Measurements from ENCODE around the gene MEIOB. TPM values are rescaled to one million over a fixed set of nuclear protein-coding genes. Genes with fewer than 3 reads are reported as not detected.

Gene MEIOB
- total RNA-seq, 1 donor = 0.09 TPM

- TF ChIP-seq CTCF (IDR thresholded peaks at IDR 0.05; ENCODE audit: insufficient read depth, low read length) = no peak
- no peak overlapping the region for H3K4me3 ChIP-seq (ENCODE audit: low read depth, low read length)
- DNase-seq (ENCODE audit: low read depth) = no peak
Measured at GRCh38 chr16:1794908-1795666, 76.9 kb downstream of the MEIOB start.

GRCh38 chr16:1794221-1794871 lies 77.6 kb downstream of the MEIOB start:
- no peak for DNase-seq (ENCODE audit: low read depth)
- H3K4me3 ChIP-seq (ENCODE audit: low read depth, low read length) = no peak overlapping the region
- TF ChIP-seq CTCF (IDR thresholded peaks at IDR 0.05; ENCODE audit: insufficient read depth, low read length) = no peak

- no peak for DNase-seq (ENCODE audit: low read depth)
Measured at GRCh38 chr16:1793578-1794220, 78.3 kb downstream of the MEIOB start, which contains the start of gene IGFALS. Gene IGFALS, minus strand, starts transcription at chr16:1793705. Its CDS starts 53 bp downstream, at chr16:1793652.

GRCh38 chr16:1792836-1793577 lies 79.0 kb downstream of the MEIOB start:
- DNase-seq (ENCODE audit: low read depth) = no peak
- TF ChIP-seq CTCF (IDR thresholded peaks at IDR 0.05; ENCODE audit: insufficient read depth, low read length) = no peak
- no peak overlapping the region for H3K4me3 ChIP-seq (ENCODE audit: low read depth, low read length)

More at GRCh38 chr16:1793578-1794220, 78.3 kb downstream of the MEIOB start, which contains the start of gene IGFALS:
- H3K4me3 ChIP-seq (ENCODE audit: low read depth, low read length) = no peak within 1 kb of the TSS
- TF ChIP-seq CTCF (IDR thresholded peaks at IDR 0.05; ENCODE audit: insufficient read depth, low read length) = no peak

- no peak for DNase-seq (ENCODE audit: low read depth)
- no peak for TF ChIP-seq CTCF (IDR thresholded peaks at IDR 0.05; ENCODE audit: insufficient read depth, low read length)
Measured at GRCh38 chr16:1791943-1792812, 79.8 kb downstream of the MEIOB start.

More at GRCh38 chr16:1791943-1792812, 79.8 kb downstream of the MEIOB start:
- no peak overlapping the region for H3K4me3 ChIP-seq (ENCODE audit: low read depth, low read length)

Measured in fibroblast of the aortic adventitia (primary cell).